OCI-LY7 (cell line): ENCODE measurements around the gene HIGD2A. TPM values are rescaled to one million over a fixed set of nuclear protein-coding genes. Genes with fewer than 3 reads are reported as not detected.

Experiments
- BruUV-seq: library from RNA; stranded (reverse); fragments of 400-500 nt; replicated peaks from 2 replicates; lab custom pipeline; 2021; lab: Mats Ljungman, UMichigan
- CTCF ChIA-PET: fragments of 300-600 bp; sonication (Branson Sonifier 250); formaldehyde crosslinking; loops from one replicate; lab custom pipeline; 2022; ENCODE audit warnings: antibody characterized with exemption; ENCODE audit not compliant: unreplicated experiment; lab: Charles Lee
- POLR2A ChIA-PET: fragments of 300-600 bp; sonication (Branson Sonifier 250); formaldehyde crosslinking; loops from one replicate; lab custom pipeline; 2022; ENCODE audit warnings: antibody characterized with exemption; lab: Charles Lee
- DNase-seq: peaks from one replicate; pipeline ENCODE4 v3.0.0-alpha.2; 2015; ENCODE audit warnings: low spot score
- H2AFZ ChIP-seq: fragments of 200-600 bp; sonication (generic), shearing (Covaris generic); 2 replicates; pipeline ENCODE4 v1.6.1; 2014; ENCODE audit warnings: mild to moderate bottlenecking, antibody characterized with exemption, low read length, moderate library complexity
- H3K27ac ChIP-seq: fragments of 200-600 bp; sonication (generic); 2 replicates; pipeline ENCODE4 v1.5.1; 2014; ENCODE audit warnings: mixed run types, low read depth, mild to moderate bottlenecking, moderate library complexity, low read length, inconsistent platforms; ENCODE audit not compliant: poor library complexity, severe bottlenecking
- H3K36me3 ChIP-seq: fragments of 200-600 bp; sonication (generic); 2 replicates; pipeline ENCODE4 v1.6.1; 2014; ENCODE audit warnings: mild to moderate bottlenecking, antibody characterized with exemption, low read length, moderate library complexity, mixed read lengths; ENCODE audit not compliant: insufficient read depth
- H3K4me1 ChIP-seq: fragments of 200-600 bp; sonication (generic); 2 replicates; pipeline ENCODE4 v1.5.1; 2014; ENCODE audit warnings: mild to moderate bottlenecking, low read length; ENCODE audit not compliant: insufficient read depth, poor library complexity, severe bottlenecking
- H3K4me2 ChIP-seq: fragments of 200-600 bp; sonication (generic); 2 replicates; pipeline ENCODE4 v1.6.1; 2014; ENCODE audit warnings: mild to moderate bottlenecking, low read length
- H3K4me3 ChIP-seq: fragments of 200-600 bp; sonication (generic); 2 replicates; pipeline ENCODE4 v1.5.1; 2014; ENCODE audit warnings: mild to moderate bottlenecking, low read depth, low read length; ENCODE audit not compliant: poor library complexity, severe bottlenecking
- H3K79me2 ChIP-seq: fragments of 200-600 bp; sonication (generic); 2 replicates; pipeline ENCODE4 v1.6.1; 2016; ENCODE audit warnings: low read depth, mild to moderate bottlenecking, low read length, moderate library complexity, mixed read lengths; ENCODE audit not compliant: insufficient read depth
- H3K9me2 ChIP-seq: fragments of 200-600 bp; sonication (generic); 2 replicates; pipeline ENCODE4 v1.6.1; 2016; ENCODE audit warnings: mild to moderate bottlenecking, low read length, mixed read lengths; ENCODE audit not compliant: insufficient read depth
- H3K9me3 ChIP-seq: fragments of 200-600 bp; sonication (generic); 2 replicates; pipeline ENCODE4 v1.6.1; 2014; ENCODE audit warnings: mild to moderate bottlenecking, mixed run types, low read length, mixed read lengths
- H4K20me1 ChIP-seq: fragments of 200-600 bp; sonication (generic); 2 replicates; pipeline ENCODE4 v1.6.1; 2014; ENCODE audit warnings: mild to moderate bottlenecking, antibody characterized with exemption, low read length, moderate library complexity, mixed read lengths; ENCODE audit not compliant: insufficient read depth
- CTCF ChIP-seq: fragments of 200-600 bp; sonication (generic); conservative IDR thresholded peaks from 2 replicates; pipeline ENCODE4 v1.5.1; 2014; ENCODE audit warnings: mild to moderate bottlenecking, antibody characterized with exemption, low read length, moderate library complexity, mixed read lengths
- EZH2phosphoT487 ChIP-seq: fragments of 200-600 bp; sonication (generic); IDR thresholded peaks from 2 replicates; pipeline ENCODE4 v1.6.1; 2018; ENCODE audit warnings: low read depth, borderline replicate concordance, mild to moderate bottlenecking, mixed run types, antibody characterized with exemption, low read length, moderate library complexity, mixed read lengths
- intact Hi-C: fragments of 100-400 bp; cut with micrococcal nuclease; formaldehyde crosslinking; loops from one replicate; pipeline ENCODE4 v1.10.0; 2022; ENCODE audit not compliant: unreplicated experiment
- total RNA-seq, 2 experiments: library from RNA; depleted of rRNA in 1 of 2; stranded (reverse); fragments of >200 nt in 1 of 2; shearing (Covaris generic) in 1 of 2; gene quantifications; 2 replicates each; pipeline ENCODE4 v1.2.3, GENCODE V29; 2014 to 2022

Gene HIGD2A
- total RNA-seq, 2 experiments from 2014 or later = 145 to 223 TPM

GRCh38 chr5:176352116-176352878 lies 36.3 kb upstream of the HIGD2A start:
- POLR2A ChIA-PET = interaction anchor here (0.7 to 1.8 kb wide), 5 partner anchors 9 to 995 kb away, joined by 3 to 9 read pairs (median 5); partner anchors contain the start of genes HIGD2A, KIAA1191 and NOP16
- no peak for TF ChIP-seq CTCF
- Histone ChIP-seq H3K4me2 (no peak overlapping the region), H4K20me1 (0 out of 2 replicates have a peak, but pooled peaks cover 3% of the 10 kb centered on the region), H3K4me3 (no peak overlapping the region), H3K27ac (no peak overlapping the region), H3K9me2 (no peaks in the 10 kb centered on the region), H3K79me2 (no peaks in the 10 kb centered on the region), H3K4me1 (no peaks in the 10 kb centered on the region), H3K9me3 (no peaks in the 10 kb centered on the region), H3K36me3 (peaks cover 96% of the 10 kb centered on the region), H2AFZ (no peak overlapping the region)
- CTCF ChIA-PET = no interaction called here
- no TSS peak for BruUV-seq
- DNase-seq = no peak
- intact Hi-C loops = no loop called here

GRCh38 chr5:176353533-176353932 lies 35.0 kb upstream of the HIGD2A start:
- DNase-seq = no peak
- POLR2A ChIA-PET = interaction anchor here (0.8 to 1.0 kb wide), 2 partner anchors 9 to 33 kb away, joined by 3 to 5 read pairs; partner anchors contain the start of gene KIAA1191
- no peaks in the 10 kb centered on the region for H3K9me2 ChIP-seq
- no peak overlapping the region for H3K4me2 ChIP-seq
- CTCF ChIA-PET = no interaction called here
- H3K79me2 ChIP-seq = no peaks in the 10 kb centered on the region
- H3K36me3 ChIP-seq = peaks cover 96% of the 10 kb centered on the region
- intact Hi-C loops = no loop called here
- 0 out of 2 replicates have a peak, but pooled peaks cover 3% of the 10 kb centered on the region for H4K20me1 ChIP-seq
- no peak overlapping the region for H3K4me3 ChIP-seq
- no peak overlapping the region for H2AFZ ChIP-seq
- no peaks in the 10 kb centered on the region for H3K9me3 ChIP-seq
- no peak overlapping the region for H3K27ac ChIP-seq
- no TSS peak for BruUV-seq
- TF ChIP-seq EZH2phosphoT487 = no peak
- TF ChIP-seq CTCF = no peak
- no peaks in the 10 kb centered on the region for H3K4me1 ChIP-seq
